Fibroblast of villous mesenchyme (primary cell): ENCODE data around the gene BAAT. TPM values are rescaled to one million over a fixed set of nuclear protein-coding genes. Genes with fewer than 3 reads are reported as not detected.
A peak's percentile ranks its signal among the peaks of the same experiment; 100 is the strongest.

Experiments used
- DNase-seq: peaks from one replicate; pipeline ENCODE4 v3.0.0-alpha.2; 2010; ENCODE audit warnings: low read depth
- H3K4me3 ChIP-seq: 2 replicates; pipeline ENCODE4 v1.5.1; 2011; ENCODE audit warnings: low read depth, mild to moderate bottlenecking, low read length
- CTCF ChIP-seq: IDR thresholded peaks from 2 replicates; pipeline ENCODE4 v1.5.1; 2012; ENCODE audit warnings: low read depth, mild to moderate bottlenecking, low read length; ENCODE audit not compliant: insufficient read depth
- small RNA-seq: library from RNA; depleted of rRNA; stranded (forward); fragments of <200 nt; gene quantifications from one replicate; pipeline ENCODE3, GENCODE V24; 2012
- total RNA-seq: library from RNA; depleted of rRNA; stranded (reverse); fragments of >200 nt; gene quantifications from 2 replicates; pipeline ENCODE4 v1.2.3, GENCODE V29; 2012

Gene BAAT
- total RNA-seq, 1 donor, result under 0.01 TPM

DNA sequence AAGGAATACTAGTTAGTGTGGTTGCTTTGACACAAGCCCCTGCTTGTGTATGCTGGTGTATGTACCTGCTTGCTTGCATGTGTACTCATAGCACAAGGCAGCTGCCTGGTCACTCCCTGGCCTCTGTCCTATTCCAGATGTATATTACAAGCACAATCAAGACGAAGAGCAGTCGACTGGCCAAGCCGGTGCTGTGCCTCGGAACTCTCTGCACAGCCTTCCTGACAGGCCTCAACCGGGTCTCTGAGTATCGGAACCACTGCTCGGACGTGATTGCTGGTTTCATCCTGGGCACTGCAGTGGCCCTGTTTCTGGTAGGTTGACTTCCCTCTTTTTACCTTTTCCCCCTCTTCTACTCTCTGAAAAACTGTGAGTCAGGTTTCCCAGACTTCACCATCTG is 72.1 kb downstream of the BAAT start:
- no peak overlapping the region for H3K4me3 ChIP-seq
- DNase-seq, result no peak
- no peak for TF ChIP-seq CTCF

- TF ChIP-seq CTCF, result peak; percentile 66
- no peak overlapping the region for H3K4me3 ChIP-seq
- DNase-seq, result peak; percentile 84
These were observed 72.9 kb downstream of the BAAT start for GRCh38 chr9:101311758-101312420.

GRCh38 chr9:101311191-101311590 is 73.6 kb downstream of the BAAT start:
- H3K4me3 ChIP-seq, result no peak overlapping the region
- no peak for TF ChIP-seq CTCF
- no peak for DNase-seq

Small RNA genes lying within 50 kb of the gene (small RNA-seq; reads per million reads assigned to genes)
- gene RF00322, result not detected

Other genes starting within 250 kb of the BAAT start
- gene MRPL50, start 13.6 kb upstream of the BAAT start, total RNA-seq, result 11.9 and 17.3 TPM in 2 replicates
- 16.4 and 23.7 TPM in 2 replicates for gene ZNF189, start 13.8 kb upstream of the BAAT start, total RNA-seq
- gene ALDOB, start 50.8 kb upstream of the BAAT start, total RNA-seq, result not detected in 2 replicates
- 20.9 and 22.9 TPM in 2 replicates for gene RNF20, start 148.8 kb upstream of the BAAT start, total RNA-seq
- gene PPP3R2, start 210.0 kb upstream of the BAAT start, total RNA-seq, result not detected in 2 replicates